Measurements from ENCODE around the gene PLSCR5.

PLSCR5 gene, protein sequence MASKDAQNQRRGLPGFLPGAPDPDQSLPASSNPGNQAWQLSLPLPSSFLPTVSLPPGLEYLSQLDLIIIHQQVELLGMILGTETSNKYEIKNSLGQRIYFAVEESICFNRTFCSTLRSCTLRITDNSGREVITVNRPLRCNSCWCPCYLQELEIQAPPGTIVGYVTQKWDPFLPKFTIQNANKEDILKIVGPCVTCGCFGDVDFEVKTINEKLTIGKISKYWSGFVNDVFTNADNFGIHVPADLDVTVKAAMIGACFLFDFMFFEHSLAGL

DNA sequence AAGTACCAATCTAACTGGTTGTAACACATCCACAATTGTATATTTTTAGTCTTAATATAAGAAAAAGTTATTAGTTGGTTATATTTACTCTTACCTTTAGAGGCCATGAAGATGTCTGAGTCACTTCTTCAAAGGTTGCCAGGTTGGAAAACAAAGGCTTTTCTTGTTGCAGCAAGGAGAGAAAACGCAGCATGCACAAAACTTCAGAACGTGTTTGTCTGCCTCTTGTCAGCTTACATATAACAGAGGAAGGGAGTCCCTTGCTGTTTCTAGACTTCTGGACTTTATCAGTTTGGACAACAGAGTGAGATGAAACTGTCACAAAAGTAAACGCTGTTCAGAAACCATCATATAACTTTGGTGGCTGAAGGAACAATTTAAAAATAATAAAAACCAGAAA, at the start of gene PLSCR5:
TSS of gene PLSCR5 (minus strand) at position 241 of the 400 bp plus-strand sequence. CDS start at position 107, 134 bp downstream.
- no peak for DNase-seq (ENCODE audit: low read depth)

DNA sequence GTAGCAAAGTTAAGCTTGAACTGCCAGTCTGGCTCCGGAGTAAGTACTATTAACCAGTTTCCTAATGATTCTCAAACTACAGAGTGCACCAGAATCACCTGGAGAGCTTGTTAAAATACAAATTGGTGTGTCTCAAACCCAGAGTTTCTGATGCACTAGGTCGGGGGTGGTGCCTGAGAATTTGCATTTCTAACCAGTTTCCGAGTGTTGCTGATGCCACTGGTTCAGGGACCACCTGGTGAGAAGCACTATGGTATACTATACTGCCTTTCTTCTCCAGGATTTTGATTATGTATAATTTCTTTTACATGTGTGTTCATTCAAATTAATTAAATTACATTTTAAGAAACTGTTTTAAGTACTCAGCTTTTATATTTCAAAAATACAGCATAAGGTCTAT, 48.8 kb upstream of the PLSCR5 start:
- DNase-seq (ENCODE audit: low read depth): no peak

DNA sequence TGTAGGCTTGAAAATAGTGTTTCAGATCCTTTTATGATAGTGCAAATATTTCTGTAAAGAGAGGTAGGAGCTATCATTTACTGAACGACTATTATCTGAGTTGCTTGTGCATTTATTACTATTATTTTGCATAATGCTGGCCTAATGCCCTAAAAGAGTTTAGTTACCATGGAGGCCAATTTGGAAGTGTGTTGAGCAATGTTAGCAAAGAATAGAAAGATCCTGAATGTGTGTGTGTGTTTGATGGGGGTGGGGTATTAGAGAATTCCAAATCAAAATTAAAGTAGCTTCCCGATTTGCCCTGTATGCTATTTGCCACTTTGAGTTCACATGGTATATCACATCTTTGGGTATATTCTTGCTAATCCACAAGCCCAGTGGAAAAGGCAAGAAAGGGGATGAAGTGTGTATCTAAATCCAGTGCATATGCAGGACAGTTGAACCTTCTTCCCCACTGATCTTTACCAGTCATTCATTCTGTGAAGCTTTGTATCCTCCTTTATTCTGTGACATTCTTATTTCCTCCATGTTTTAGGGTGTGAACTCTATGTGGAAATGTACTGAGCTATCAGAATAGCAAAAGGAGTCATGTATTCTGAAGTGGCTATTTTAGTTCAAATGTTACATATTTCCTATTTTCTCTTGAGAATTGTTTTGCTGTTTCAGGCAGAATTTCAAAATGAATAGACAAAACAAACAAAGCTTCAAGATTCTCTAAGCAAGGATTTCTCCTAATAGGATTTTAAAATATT, 45.7 kb upstream of the PLSCR5 start:
- no peak for DNase-seq (ENCODE audit: low read depth)

DNA sequence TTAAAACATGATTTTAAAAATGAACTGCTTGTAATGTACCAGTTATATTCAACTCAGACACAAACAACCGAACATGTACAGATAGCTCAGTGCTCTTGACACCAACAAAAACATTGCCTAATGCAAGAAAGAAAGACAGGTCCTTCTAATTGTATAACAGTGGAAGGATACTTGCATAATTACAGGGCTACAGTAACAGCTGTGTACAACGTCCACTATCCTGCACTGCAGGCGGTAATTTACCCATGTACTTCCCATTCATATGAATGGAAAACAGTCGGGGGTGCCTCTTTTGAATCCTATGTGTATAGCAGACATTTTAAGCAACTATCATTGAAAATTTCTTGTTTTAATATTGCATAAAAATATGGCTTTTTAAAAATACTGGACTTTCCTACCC, 41.1 kb upstream of the PLSCR5 start:
- DNase-seq (ENCODE audit: low read depth): no peak

DNA sequence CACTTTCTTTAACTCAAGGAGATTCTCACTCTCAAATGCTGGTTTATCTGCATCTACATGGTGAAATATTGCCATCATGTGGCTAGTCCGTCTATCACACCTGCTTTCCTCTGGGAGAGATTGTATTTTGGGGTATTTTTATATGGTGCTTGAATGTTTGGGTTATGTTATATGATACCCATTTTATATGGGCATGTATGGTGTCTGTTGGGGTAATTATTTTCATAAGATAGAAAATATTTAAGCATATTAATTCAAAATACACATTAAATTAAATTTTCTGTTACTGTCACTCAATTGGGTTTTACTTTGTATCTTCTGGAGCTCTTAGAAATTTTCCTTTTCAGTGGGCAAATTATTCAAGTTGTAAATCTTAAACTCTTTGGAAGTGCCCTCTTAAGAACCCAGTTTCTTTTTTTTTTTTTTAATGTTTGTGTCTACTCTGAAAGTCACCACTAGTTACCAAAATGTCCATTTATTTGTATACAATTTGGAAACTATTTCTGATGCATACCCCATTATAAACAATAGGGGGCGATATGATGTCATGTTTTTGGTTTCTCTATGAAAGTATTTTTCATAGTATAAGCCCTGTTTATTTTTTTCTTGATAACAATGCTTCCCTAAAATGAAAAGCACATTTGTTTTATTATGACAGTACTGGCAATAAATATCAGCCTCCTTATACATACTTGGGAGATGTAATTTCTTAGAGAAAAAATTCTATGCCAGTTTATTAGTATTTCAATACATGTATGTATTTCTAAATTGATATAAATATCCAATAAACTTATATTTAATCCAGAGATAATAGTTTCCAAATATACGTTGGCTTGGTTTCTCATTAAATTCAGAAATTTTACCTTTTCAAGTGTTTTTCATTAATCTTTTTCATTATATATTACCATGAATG, 36.1 kb upstream of the PLSCR5 start:
- peak; percentile 59 for DNase-seq (ENCODE audit: low read depth)

DNA sequence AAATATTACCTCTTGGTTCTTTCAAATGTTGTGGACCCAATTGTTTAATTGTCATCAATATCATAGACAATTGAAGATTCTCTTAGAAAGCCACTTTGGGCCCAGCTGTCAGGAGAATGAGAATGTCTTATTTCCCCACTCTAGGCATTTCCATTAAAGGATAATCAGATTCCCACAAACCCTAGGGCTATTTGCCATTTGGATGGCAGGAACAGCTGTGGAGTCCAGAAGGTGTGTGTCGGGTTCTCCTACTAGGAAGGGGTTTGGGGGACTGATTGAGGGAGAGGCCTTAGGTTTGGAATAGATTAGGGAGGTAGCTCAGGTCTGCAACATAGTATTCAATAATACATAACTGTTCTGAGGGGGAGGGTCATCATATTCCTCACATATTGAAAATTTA, 35.2 kb upstream of the PLSCR5 start:
- DNase-seq (ENCODE audit: low read depth): no peak

DNA sequence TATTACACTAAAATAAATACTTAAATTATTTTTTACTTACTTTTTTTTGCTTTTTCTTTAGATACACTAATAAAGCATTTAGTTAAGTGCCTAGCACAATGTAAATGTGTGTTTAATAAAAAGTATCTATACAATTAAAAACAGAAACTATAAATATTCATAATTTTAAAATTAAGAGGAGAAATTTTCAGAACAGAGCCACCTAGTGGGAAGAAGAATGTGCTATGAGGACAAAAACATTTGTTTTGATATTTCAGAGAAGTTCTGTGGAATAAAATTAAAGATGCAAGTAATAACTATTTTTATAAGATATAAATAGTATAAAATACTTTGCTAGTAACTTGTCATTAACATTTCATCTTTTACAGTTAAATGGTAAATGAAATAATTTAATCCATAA, 33.6 kb upstream of the PLSCR5 start:
- no peak for DNase-seq (ENCODE audit: low read depth)

DNA sequence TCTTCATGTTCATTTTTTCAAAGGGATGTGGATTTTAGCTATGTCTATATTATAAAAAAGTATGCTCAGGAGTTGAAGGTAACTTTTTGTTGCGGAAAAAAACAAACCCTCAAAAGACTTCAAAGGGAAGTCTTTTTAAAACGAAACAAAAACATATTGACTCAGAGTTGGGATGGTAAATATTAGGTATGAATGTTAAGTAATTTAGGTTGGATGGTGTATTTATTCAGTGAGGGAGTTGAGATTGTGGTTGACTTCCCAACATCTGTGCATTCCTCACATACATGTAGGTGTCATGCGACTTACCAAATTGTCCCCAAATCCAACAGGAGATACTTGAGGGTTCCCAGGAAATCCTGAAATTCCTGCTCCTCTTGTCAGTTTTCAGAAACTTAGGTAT, 32.7 kb upstream of the PLSCR5 start:
- DNase-seq (ENCODE audit: low read depth): peak; percentile 3

DNA sequence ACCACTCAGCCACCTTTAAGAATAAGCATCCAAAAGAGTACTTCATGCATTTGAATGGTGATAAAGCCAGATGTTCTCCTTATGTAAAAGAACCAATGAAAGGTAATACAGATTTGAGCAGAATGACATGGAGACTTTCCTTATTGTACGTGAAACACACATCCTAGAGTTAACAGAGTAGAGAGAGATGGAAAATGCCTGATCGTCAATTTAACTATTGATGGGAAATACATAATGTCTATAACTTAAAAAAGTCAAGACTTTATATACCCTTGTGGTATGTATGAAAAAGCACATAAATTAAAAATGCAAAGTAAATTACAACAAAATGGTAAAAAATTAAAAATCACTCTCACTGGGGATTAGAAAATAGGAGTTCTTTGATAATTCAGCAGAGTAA, 31.7 kb upstream of the PLSCR5 start:
- no peak for DNase-seq (ENCODE audit: low read depth)

DNA sequence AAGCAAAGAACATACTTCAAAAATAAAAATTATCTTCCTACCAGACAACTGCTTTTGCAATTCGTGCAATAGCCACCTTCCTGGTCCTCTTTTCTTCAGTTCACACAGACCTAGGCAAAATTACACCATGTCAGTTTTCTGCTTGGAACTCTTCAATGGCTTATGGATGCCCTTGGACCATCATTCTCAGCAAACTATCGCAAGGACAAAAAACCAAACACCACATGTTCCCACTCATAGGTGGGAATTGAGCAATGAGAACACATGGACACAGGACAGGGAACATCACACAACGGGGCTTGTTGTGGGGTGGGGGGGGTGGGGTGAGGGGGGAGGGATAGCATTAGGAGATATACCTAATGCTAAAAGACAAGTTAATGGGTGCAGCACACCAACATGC, 29.2 kb upstream of the PLSCR5 start:
- no peak for DNase-seq (ENCODE audit: low read depth)

DNA sequence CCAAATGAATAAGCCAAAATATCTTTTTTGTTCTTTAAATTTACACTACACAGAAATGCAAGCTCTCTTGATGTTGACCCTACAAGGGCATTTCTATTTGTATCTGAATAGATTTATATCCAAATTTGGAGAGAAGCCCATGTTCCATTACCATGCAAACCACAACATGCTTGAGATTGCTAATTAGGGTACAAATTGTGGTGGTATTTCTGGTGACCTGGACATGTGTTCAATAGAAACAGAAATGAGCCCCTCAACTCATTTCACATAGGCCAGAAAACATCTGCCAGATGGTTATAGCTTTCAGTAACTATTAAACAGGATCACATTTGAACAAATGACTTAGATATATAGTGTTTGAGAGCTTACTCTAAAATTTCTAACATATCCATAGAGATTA, 23.5 kb upstream of the PLSCR5 start:
- no peak for DNase-seq (ENCODE audit: low read depth)

DNA sequence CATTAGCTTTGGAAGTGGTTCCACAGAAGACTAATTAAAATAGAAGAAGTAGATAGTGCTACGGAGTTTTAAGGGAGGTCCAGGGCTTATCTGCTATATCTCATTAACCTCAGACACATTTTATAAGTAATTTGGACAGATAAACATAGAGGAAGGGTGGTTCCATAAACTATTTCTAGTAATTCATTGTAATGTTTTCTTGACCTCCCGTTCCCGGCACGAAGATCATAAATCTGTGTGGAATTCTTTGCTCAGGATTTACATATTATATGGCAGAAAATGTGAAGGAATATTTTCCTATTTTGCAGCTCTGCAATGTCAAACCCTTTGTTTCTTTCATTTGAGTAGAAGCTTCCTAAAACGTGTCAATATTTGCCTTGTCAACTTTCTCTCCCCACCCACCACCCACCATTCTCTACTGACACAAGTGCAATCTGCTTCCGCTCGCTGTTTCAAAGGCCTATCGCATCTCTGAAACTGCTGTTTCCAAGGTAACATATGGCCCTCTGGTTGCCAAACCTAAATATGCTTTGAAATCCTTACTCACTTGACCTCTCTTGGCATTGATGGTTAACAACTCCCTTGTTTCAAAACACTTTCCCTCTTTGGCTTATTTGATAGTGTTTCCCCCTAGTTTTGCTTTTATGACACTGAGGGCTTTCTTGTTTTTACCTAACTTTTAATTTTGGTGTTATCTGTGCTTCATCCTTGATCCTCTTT, 21.4 kb upstream of the PLSCR5 start:
- DNase-seq (ENCODE audit: low read depth): no peak

DNA sequence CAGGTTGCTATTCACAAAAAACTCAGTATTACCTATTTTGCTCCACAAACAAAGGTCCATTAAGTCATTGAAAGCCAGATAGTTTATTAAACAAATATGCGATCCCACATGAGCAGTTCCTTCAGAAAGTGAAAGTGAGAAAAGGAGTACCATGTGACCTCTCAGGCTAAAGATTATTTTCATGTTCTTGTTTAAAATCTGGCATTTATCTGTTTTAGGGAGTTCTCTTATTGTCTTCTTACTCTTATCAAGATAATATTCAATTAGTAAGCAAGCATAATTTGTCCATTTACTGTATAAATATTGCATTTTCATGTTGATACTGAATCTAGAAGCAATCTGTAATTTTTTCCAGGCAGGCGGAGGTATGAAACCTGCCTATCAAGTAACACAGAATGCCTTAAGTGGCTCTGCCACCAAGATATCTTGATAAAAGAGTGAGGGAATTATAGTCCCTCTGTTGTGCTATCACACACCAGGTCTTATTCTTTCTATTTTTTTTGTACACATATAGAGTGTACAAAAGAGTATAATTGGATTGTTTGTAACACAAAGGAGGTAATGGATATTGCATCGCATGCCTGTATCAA, 20.1 kb upstream of the PLSCR5 start:
- peak; percentile 5 for DNase-seq (ENCODE audit: low read depth)

DNA sequence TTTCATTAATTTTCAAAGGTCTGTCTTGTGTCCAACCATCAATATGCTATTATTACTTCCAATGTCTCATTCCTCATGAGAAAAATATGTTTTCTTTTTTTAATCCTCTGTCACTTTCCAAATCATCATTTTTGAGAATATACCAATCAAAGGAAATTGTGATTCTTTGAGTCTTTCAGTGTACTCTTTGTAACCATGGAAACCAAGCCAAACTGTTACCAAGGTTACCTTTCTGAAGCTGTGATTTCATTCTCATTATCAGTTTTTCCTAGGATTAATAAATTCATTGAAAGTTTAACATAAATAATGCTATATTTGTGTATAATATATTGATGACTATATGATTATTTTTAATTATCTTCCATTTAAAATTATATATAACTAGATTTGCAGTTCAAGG, 16.6 kb upstream of the PLSCR5 start:
- no peak for DNase-seq (ENCODE audit: low read depth)

DNA sequence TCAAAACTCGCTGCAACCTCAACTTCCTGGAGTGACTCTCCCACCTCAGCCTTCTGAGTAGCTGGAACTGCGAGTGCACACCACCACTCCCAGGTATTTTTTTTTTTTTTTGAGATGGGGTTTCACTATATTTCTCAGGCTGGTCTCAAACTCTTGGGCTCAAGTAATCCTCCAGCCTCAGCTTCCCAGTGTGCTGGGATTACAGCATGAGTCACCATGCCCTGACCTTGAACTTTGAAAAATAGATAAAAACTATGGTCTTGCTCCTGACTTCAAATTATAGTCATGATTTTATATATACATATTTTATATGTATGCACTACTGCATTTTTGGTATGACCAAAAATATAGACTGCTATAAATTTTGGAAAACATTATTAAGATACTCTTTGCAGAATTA, 6.9 kb upstream of the PLSCR5 start:
- no peak for DNase-seq (ENCODE audit: low read depth)

DNA sequence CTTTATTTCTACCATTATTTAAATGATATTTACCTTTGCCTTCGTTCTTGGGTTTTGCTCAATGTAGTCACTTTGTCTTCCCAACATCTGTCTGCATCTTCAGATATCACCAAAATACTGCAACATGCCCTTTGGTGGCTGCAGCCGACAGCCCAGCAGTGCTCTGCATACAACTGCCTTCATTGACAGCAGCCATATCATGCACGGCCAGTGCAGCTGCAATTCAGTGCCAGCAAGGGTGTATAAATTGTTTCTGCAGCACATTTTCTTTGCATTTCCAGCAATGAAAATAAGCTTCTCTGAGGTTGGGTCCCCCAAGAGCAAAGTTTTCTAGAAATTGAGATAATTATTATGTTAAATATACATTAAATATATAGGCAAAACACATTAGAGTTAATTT, 6.0 kb upstream of the PLSCR5 start:
- DNase-seq (ENCODE audit: low read depth): no peak

DNA sequence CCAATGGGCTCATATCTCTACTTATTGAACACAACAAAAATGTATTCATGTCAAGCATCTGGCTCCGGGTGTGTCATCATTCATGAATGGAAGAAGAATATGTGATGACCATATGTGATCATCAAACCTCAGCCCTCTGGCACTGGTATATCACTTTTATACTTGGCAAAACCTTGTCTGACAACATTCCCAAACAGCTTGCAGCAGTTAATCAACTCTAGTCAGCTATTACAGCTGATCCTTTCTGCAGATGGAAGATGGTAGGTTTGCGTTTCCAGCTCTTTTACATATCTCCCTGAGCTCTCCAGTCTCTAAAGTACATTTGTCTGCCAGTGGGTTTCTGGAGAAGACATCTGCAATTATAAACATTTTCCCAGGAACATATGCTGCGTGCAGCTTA, 6.6 kb downstream of the PLSCR5 start:
- peak; percentile 3 for DNase-seq (ENCODE audit: low read depth)

DNA sequence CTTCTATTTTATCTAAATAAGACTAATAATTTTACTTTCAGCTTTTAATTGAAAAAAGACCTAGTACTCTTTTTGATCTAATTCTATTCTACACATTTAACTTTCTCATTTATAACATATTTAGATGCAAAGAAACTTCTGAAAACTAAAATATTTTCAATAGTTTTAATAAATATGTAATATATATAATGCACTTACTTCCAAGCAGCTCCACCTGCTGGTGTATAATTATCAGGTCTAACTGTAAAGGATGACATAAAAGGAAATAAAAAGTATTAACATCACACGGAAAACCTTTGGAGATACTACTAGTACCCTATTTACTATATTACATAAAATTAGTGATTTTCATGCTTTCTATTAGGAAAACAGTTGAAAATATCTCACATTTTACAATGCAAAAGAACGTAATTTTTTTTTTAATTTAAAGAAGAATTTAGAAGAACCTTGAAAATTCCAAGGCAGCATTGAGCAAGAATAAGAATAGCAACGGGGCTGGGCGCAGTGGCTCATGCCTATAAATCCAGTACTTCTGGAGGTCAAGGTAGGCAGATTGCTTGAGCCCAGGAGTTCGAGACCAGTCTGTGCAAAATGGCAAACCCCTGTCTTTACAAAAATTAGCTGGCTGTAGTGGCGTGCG, 10.2 kb downstream of the PLSCR5 start:
- DNase-seq (ENCODE audit: low read depth): peak; percentile 22

DNA sequence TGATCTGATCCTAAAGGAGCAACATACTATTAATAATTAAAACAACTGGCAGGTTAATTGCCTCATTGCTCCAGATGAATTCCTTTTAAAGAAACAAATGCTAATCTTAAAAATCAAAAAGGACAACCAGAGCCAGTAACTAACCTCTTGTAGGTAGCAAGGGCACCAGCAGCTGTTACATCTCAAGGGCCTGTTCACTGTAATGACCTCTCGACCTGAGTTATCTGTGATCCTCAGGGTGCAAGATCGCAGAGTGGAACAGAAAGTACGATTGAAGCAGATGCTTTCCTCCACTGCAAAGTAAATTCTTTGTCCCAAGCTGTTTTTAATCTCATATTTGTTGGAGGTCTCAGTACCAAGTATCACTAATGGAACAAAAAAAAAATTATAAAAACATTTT, 11.4 kb downstream of the PLSCR5 start:
- DNase-seq (ENCODE audit: low read depth): no peak

DNA sequence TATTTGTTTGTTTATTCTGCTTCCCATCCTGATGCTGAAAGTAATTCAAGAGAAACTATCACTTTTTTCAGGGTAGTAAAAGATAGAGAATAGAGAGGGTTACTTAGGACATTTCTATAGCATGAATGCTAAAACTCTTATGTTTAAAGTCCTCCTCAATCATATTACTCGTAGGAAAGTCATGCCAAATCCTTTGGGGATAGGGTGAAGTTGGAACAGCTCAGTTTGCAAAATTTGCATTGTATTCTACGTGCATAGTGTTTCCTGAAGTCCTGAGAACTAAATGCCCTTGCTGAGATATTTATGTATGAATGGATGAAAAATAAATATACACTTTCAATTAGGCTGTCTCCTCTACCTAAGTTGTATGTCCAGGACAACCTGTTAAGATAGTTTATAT, 14.6 kb downstream of the PLSCR5 start:
- peak; percentile 22 for DNase-seq (ENCODE audit: low read depth)

DNA sequence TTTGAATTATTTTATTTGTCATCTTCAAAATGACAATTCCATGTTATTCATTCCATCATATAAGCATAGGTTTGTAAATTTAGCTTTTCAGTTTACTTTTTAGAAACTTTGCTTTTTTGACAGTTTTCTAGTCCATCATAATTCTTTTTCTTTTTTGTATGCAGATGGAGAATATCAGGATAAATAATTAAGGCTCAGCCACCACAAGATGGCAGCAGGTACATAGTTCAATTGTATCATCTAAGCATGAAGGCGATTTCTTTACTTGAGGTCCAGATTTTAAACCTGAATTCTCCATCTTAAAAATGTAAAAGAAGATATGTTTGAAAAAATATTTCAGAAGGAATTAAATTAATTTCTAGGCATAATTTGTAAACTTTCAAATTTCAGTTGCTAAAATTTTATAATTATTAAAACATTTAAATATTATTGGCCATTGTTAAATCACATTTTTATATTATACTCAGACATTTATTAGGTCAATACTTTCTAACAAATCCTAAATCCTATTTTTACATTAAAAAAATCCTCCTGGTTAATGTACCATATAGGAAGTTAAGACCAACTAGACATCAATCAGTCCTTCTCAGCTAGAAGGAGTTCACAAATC, 15.1 kb downstream of the PLSCR5 start:
- peak; percentile 59 for DNase-seq (ENCODE audit: low read depth)
